Measurements from ENCODE around the gene DDC. TPM values are rescaled to one million over a fixed set of nuclear protein-coding genes. Genes with fewer than 3 reads are reported as not detected.

The DDC gene
- total RNA-seq, 1 donor from 2014 or later, result 1.4 TPM

DNA sequence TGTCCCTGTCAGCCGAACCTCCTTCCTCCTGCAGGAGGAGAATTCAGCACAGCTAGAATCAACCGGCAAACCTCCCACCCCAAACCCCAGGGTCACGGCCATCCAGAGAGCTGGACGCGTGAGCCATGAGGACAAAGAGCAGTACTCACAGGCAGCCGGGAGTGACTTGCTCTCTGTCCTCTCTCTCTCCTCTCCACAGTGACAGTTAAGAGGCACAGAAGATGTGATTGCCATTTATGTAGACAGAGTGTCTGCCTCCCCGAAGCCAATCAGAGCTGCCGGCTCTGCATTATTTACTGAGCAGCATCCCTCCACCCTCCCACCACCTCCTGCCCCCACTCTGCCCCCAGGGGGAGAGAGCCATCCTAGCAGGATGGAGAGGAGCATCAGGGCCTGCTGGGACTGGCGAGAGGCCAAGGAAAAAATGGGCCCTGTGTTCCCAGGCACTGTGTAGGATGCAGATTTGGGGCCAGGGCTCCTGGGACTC lies 4.3 kb downstream of the DDC start:
- no peak overlapping the region for H3K4me3 ChIP-seq (ENCODE audit: low read depth, low read length)
- TF ChIP-seq, protein P1, sequence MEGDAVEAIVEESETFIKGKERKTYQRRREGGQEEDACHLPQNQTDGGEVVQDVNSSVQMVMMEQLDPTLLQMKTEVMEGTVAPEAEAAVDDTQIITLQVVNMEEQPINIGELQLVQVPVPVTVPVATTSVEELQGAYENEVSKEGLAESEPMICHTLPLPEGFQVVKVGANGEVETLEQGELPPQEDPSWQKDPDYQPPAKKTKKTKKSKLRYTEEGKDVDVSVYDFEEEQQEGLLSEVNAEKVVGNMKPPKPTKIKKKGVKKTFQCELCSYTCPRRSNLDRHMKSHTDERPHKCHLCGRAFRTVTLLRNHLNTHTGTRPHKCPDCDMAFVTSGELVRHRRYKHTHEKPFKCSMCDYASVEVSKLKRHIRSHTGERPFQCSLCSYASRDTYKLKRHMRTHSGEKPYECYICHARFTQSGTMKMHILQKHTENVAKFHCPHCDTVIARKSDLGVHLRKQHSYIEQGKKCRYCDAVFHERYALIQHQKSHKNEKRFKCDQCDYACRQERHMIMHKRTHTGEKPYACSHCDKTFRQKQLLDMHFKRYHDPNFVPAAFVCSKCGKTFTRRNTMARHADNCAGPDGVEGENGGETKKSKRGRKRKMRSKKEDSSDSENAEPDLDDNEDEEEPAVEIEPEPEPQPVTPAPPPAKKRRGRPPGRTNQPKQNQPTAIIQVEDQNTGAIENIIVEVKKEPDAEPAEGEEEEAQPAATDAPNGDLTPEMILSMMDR (conservative IDR thresholded peaks at IDR 0.05; ENCODE audit: low read depth, low read length), result no peak
- no peak for DNase-seq (ENCODE audit: low read depth)

DNA sequence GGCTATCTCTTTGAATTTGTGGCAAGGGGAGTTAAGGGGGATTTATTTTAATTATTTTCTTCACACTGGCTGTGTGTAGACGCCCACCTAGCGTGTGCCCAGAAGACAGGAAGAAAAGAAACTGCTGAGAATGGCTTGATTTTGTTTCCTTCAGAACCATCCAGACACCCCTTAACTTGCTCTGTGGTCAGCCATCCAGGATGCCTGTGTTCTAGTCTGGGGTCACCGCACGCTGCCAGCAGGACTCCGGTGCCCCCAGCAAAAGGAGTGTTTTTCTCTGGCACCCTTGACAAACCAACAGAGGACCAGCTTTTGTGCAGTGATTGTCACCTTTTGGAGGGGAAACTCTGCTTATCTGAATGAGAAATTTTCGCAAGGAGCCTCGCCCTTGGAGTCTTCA lies 5.3 kb downstream of the DDC start:
- DNase-seq (ENCODE audit: low read depth), result no peak
- TF ChIP-seq, protein P1 (conservative IDR thresholded peaks at IDR 0.05; ENCODE audit: low read depth, low read length), result no peak
- no peak overlapping the region for H3K4me3 ChIP-seq (ENCODE audit: low read depth, low read length)

DNA sequence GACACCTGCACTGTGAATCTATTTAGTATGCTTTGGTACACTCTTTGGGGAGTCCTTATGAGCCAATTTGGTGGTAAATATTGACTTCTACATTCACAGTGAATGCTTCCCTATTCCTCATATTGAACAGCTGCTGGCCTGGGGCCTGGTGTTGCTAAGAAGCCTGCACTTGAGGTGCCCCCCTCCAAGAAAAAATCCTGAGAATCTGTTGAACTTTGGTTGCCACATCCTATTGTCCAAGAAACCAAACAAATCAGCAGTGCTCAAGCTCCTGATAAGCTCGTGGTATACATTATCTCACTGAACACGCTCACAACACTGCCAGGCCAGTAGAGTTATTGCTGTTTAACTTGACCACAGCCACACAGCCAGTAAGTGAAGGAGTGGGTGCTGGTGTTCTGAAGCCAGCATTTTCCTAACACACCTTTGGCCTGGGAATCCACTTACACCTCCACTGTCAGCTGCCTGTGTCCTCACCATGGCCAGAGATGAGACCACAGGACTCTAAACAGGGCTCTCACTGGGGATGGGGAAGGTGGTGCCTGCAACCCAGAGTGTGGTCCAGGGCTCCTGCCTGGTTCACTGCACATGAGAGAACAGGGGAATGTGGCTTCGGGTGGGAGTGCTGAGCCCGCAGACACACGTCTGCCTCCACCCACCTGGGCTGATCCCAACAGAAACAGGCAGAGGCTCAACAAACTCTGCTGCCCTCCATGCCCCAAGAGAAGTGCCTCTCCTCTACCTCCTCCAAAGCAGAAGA lies 6.7 kb downstream of the DDC start:
- DNase-seq (ENCODE audit: low read depth), result no peak
- no peak overlapping the region for H3K4me3 ChIP-seq (ENCODE audit: low read depth, low read length)
- TF ChIP-seq, protein P1 (conservative IDR thresholded peaks at IDR 0.05; ENCODE audit: low read depth, low read length), result no peak

GRCh38 chr7:50557099-50557498 lies 8.1 kb downstream of the DDC start:
- H3K4me3 ChIP-seq (ENCODE audit: low read depth, low read length), result no peak overlapping the region
- TF ChIP-seq, protein P1 (conservative IDR thresholded peaks at IDR 0.05; ENCODE audit: low read depth, low read length), result no peak
- DNase-seq (ENCODE audit: low read depth), result no peak

DNA sequence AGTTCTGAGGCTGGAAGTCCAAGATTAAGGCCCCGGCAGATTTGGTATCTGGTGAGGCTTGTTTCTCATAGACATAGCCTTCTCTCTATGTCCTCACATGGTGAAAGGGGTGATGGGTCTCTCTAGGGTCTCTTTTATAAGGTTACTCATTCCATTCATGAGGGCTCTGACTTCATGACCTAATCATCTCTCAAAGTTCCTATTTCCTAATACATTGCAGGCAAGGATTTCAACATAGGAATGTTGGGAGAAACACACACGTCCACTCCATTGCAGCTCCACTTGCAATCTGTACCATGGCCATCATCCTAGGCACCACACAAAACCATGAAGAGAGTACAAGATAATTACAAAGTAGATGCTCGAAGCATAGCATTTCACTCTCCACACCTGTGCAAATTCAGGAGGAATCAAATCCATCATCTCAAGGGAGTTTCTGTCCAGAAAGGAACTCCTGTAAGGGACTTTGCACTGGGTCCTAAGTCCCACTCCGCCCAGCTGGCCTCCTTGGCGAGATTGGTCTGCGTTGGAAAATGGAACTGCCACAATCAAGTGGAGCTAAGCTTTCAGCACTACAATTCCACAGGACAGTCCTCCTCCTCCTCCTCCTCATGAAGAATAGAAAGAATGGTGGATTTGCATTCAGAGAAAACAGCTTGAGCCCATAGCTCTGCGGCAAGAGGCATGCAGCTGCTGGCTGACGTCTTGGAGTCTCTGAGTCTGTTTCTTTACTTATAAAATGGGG lies 8.8 kb downstream of the DDC start:
- H3K4me3 ChIP-seq (ENCODE audit: low read depth, low read length), result no peak overlapping the region
- TF ChIP-seq, protein P1 (conservative IDR thresholded peaks at IDR 0.05; ENCODE audit: low read depth, low read length), result no peak
- no peak for DNase-seq (ENCODE audit: low read depth)

DNA sequence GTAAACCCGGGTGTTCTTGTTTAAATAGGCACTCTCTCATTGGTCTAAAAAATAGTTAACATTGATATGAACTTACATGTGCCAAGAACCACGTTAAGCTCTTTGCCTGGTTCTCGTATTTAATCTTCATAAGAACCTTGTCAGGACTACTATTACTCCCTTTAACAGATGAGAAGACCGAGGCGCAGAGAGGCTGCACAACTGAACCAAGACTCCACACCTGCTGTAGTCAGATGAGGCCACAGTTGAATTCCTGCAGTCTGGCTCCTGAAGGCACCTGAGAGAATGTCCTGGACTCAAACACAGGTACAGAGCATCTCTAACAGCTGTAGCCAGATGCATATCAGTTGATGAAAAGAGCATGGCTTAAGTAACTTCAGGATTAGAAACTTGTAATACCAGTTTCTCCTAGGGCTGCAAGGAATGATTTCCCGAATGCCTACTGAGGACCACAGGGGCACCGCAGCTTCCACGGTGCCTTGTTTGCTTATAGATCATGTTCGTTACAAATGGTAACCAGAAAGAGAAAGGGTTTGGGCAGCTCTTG lies 9.5 kb downstream of the DDC start:
- TF ChIP-seq, protein P1 (conservative IDR thresholded peaks at IDR 0.05; ENCODE audit: low read depth, low read length), result no peak
- no peak for DNase-seq (ENCODE audit: low read depth)
- H3K4me3 ChIP-seq (ENCODE audit: low read depth, low read length), result no peak overlapping the region

Measured in epithelial cell of proximal tubule (primary cell).